Muscle layer of colon (tissue), 2 donors: ENCODE measurements around the gene ZNF804A.
"Not testable (repeated sequence)": the region's sequence is repeated elsewhere in the genome, so short reads cannot be mapped to it uniquely, and the experiment has no call there.

Experiments used
- H3K27ac ChIP-seq: one replicate; pipeline ENCODE4 v1.7.0; 2013; ENCODE audit warnings: low read depth, mild to moderate bottlenecking, low read length, moderate library complexity
- H3K27me3 ChIP-seq, 2 donors: one replicate each; pipeline ENCODE4 v1.7.0; 2013; ENCODE audit warnings: low read length in 2 of 2, mild to moderate bottlenecking in 2 of 2; ENCODE audit not compliant: insufficient read depth in 2 of 2, control insufficient read depth in 1 of 2
- H3K36me3 ChIP-seq: one replicate; pipeline ENCODE4 v1.7.0; 2013; ENCODE audit warnings: mild to moderate bottlenecking, low read length; ENCODE audit not compliant: insufficient read depth
- H3K4me1 ChIP-seq: one replicate; pipeline ENCODE4 v1.7.0; 2013; ENCODE audit warnings: mild to moderate bottlenecking, low read length; ENCODE audit not compliant: insufficient read depth
- H3K4me3 ChIP-seq, 2 donors: one replicate each; pipeline ENCODE4 v1.7.0; 2013; ENCODE audit warnings: low read length in 2 of 2, low read depth in 1 of 2, mild to moderate bottlenecking in 1 of 2, moderate library complexity in 1 of 2
- H3K9ac ChIP-seq: one replicate; pipeline ENCODE4 v1.7.0; 2013; ENCODE audit warnings: low read length
- H3K9me3 ChIP-seq: one replicate; pipeline ENCODE4 v1.7.0; 2013; ENCODE audit warnings: mild to moderate bottlenecking, low read length
- donor health status: abdominal sarcoma.
- donor health status: Adenocarcinoma of cecum.

ZNF804A gene

DNA sequence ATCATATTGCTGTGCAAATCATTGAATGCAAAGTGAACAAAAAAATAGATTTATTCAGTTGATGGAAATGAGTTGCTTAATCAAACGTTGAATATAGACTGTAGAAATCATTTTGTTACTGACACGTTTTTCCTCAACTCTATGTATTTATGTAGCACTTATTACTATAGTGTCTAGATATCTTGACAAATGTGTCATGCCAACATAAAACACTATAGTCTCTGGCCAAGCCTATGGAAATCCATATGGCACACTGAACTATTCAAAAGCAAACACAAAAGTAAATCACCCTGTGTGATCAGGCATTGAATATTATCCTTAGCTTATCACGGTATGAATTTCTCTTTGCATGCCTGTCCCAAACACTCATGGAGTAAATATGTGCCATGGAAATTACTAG is 131.3 kb downstream of the ZNF804A start:
- Histone ChIP-seq H3K36me3 (no peaks in the 10 kb centered on the region), H3K4me1 (no peaks in the 10 kb centered on the region), H3K9ac (no peak overlapping the region), H3K27me3 (no peaks in the 10 kb centered on the region), H3K4me3 (no peak overlapping the region), H3K9me3 (no peaks in the 10 kb centered on the region), H3K27ac (no peak overlapping the region)

DNA sequence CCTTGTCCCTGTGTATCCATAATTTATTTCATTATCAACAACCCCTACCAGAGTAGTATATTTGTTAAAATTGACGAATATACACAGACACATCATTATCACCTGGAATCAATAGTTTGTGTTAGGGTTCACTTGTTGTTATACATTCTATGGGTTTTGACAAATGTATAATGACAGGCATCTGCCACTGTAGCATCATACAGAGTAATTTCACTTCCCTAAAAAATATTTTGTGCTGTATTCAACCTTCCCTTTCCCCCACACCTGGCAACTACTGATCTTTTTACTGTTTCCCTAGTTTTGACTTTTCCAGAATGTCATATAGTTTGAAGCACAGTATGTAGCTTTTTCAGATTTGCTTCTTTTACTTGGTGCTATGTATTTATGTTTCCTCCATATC is 132.0 kb downstream of the ZNF804A start:
- Histone ChIP-seq H3K27me3 (no peaks in the 10 kb centered on the region), H3K9me3 (no peaks in the 10 kb centered on the region), H3K27ac (no peak overlapping the region), H3K4me3 (no peak overlapping the region), H3K9ac (no peak overlapping the region), H3K36me3 (no peaks in the 10 kb centered on the region), H3K4me1 (no peaks in the 10 kb centered on the region)

DNA sequence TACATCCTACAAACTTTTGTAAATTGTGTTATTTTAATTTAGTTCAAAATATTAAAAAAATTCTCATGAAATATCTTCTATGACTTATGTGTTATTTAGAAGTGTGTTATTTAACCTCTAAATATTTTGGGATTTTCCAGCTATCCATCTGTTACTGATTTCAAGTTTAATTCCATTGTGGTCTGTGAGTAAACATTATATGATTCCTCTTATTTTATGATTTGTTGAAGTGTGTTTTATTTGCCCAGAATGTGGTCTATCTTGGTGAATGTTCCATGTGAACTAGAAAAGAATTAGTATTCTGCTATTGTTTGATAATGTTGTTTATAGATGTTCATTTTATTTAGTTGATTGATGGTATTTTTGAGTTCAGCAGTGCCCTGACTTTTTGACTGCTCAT is 136.0 kb downstream of the ZNF804A start:
- Histone ChIP-seq H3K9me3 (no peaks in the 10 kb centered on the region), H3K27me3 (no peaks in the 10 kb centered on the region), H3K4me1 (no peaks in the 10 kb centered on the region), H3K4me3 (no peak overlapping the region), H3K9ac (no peak overlapping the region), H3K27ac (no peak overlapping the region), H3K36me3 (no peaks in the 10 kb centered on the region)

DNA sequence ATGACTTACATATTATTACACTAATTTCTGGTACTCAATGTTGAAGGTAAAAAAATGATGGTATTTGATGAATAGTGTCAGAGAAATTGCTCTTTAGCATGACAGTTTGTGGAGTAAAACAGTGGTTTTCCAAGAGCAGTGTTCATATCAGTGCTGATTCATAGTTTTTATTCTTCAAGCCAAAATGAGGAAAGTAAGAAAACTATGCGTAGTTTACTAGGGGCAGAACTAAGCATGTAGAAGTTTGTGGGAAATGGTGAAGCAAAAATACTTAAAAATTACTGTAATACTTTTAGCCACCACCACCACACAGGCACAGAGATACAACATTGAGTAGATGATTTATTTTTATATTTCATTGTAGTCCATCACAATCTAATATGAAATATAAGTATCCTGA is 137.3 kb downstream of the ZNF804A start:
- Histone ChIP-seq H3K9ac (no peak overlapping the region), H3K9me3 (no peaks in the 10 kb centered on the region), H3K27ac (no peak overlapping the region), H3K27me3 (no peaks in the 10 kb centered on the region), H3K4me1 (no peaks in the 10 kb centered on the region), H3K36me3 (no peaks in the 10 kb centered on the region), H3K4me3 (no peak overlapping the region)

DNA sequence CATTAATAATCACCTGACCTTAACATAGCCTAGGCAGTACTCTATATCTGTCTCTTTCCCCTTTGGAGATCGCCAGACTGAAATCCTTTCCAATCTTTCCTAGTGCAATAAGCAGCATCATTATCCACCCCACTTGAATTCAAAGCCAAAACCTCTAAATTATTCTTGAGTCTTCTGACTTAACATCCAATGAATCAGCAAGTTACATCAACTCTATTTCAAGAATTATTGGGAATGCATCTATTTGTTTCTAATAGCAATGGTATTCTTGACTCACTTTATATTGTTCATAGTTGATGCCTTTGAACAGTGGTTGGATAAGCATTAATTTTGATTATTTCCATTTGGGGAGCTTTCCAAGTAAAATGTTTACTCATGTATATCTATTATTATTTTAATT is 144.8 kb downstream of the ZNF804A start:
- Histone ChIP-seq H3K27me3 (no peaks in the 10 kb centered on the region), H3K27ac (no peak overlapping the region), H3K9me3 (no peaks in the 10 kb centered on the region), H3K36me3 (no peaks in the 10 kb centered on the region), H3K4me3 (no peak overlapping the region), H3K9ac (no peak overlapping the region), H3K4me1 (no peaks in the 10 kb centered on the region)

DNA sequence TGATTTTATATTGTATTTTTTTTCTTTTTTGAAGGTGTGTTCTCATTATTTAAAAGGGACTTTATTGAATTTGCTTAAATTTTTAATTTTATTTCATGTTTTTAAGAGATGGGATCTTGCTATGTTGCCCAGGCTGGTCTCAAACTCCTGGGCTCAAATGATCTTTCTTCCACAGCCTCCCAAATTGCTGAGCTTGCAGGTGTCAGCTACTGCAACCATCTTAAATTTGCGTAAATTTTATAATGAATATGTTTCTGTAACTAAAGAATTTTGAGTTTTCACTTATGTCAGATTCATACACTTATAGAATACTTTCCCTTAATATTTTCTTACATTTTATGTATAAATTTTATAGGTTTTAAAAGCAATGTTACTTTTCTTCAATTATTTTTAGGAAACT is 157.8 kb downstream of the ZNF804A start:
- Histone ChIP-seq H3K4me1 (no peaks in the 10 kb centered on the region), H3K9me3 (no peaks in the 10 kb centered on the region), H3K36me3 (no peaks in the 10 kb centered on the region)

DNA sequence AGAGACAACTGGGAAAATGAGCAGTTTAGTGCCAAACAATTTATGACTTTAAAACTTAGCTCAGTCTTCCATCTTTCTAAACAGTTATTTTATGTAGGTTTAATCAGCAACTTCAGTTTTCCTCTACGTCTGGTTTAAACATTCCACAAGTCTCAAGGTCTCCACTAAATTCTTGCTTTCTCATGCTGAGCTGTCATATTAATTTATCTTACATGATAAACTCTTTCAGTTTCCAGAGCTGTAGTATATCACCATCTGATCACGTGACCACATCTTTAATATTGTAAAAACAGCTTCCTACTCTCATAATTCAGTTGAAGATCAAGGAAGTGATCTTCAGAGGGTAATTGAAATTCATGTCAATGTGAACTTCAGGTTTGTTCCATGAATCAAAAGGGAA is 158.6 kb downstream of the ZNF804A start:
- Histone ChIP-seq H3K27ac (no peak overlapping the region), H3K36me3 (no peaks in the 10 kb centered on the region), H3K9me3 (no peaks in the 10 kb centered on the region), H3K4me3 (no peak overlapping the region), H3K27me3 (no peaks in the 10 kb centered on the region), H3K9ac (no peak overlapping the region), H3K4me1 (no peaks in the 10 kb centered on the region)

More for the DNA sequence above, 157.8 kb downstream of the ZNF804A start:
- Histone ChIP-seq H3K4me3 (no peak overlapping the region), H3K27ac (no peak overlapping the region), H3K27me3 (no peaks in the 10 kb centered on the region), H3K9ac (no peak overlapping the region)

DNA sequence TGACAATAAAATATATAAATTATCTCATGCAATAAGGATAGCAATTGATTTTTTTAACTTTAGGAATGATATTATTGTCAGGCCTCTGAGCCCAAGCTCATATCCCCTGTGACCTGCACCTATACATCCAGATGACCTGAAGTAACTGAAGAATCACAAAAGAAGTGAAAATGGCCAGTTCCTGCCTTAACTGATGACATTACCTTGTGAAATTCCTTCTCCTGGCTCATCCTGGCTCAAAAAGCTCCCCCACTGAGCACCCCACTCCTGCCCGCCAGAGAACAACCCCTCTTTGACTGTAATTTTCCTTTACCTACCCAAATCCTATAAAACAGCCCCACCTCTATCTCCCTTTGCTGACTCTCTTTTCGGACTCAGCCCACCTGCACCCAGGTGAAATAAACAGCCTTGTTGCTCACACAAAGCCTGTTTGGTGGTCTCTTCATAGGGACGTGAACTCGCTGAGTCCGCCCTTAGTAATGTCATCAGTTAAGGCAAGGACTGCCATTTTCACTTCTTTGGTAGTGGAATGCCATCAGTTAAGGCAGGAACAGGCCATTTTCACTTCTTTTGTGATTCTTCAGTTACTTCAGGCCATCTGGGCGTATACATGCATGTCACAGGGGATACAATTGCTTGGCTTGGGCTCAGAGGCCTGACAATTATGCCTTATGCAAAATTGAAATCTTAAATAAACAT is 161.4 kb downstream of the ZNF804A start:
- H3K4me1 ChIP-seq, H3K27me3 ChIP-seq, H3K9ac ChIP-seq, H3K4me3 ChIP-seq, H3K27ac ChIP-seq, H3K36me3 ChIP-seq, H3K9me3 ChIP-seq: not testable (repeated sequence)

DNA sequence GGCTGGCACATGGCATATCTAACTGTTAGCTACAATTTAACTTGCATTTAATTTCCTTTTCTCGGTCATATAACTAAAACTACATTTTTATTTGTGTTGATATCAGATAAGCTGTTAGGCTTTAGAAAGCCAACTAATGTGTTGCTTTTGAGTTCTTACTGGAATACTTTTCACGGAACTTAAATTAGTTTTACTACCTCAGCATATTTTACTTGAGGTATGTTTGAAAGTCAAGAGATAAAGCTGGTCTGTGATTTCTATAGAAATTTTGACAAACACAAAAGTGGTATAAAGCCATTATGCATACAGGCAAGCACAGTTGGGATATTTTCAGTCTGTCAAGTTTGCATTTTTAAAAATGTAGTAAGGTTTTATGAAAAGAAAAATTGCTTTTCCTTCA is 162.6 kb downstream of the ZNF804A start:
- no peaks in the 10 kb centered on the region for H3K9me3 ChIP-seq
- H3K4me1 ChIP-seq = no peaks in the 10 kb centered on the region
- no peak overlapping the region for H3K27ac ChIP-seq
- no peak overlapping the region for H3K4me3 ChIP-seq
- H3K27me3 ChIP-seq = no peaks in the 10 kb centered on the region
- no peaks in the 10 kb centered on the region for H3K36me3 ChIP-seq
- H3K9ac ChIP-seq = no peak overlapping the region

DNA sequence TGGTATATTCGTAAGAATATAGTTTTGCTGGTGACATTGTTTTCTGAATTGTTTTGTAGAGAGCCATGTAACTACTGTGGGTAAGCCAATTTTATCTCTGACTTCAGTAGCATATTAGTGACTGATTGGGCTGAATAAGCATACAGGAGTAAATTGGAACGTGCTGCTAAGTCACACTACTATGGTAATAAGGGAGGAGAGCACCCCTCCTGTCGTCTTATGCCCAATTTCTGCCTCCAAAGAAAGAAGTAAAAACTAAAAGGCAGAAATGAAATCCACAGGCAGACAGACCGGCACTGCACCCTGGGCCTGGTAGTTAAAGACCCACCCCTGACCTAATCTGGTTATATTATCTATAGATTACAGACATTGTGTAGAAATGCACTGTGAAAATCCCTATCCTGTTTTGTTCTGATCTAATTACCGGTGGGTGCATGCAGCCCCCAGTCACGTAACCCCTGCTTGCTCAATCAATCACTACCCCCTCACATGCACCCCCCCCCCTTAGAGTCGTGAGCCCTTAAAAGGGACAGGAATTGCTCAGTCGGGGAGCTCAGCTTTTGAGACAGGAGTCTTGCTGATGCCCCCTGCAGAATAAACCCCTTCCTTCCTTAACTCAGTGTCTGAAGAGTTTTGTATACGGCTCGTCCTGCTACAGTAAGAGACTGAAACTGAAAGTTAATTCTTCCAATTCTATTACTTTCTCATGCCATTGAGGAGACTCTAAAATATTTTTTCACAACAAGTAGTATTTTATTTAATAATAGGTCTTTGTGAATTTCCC is 167.0 kb downstream of the ZNF804A start:
- no peak overlapping the region for H3K9ac ChIP-seq
- H3K27ac ChIP-seq = no peak overlapping the region
- no peak overlapping the region for H3K4me3 ChIP-seq
- H3K27me3 ChIP-seq = no peaks in the 10 kb centered on the region
- no peaks in the 10 kb centered on the region for H3K4me1 ChIP-seq
- H3K9me3 ChIP-seq = no peaks in the 10 kb centered on the region
- H3K36me3 ChIP-seq = no peaks in the 10 kb centered on the region

DNA sequence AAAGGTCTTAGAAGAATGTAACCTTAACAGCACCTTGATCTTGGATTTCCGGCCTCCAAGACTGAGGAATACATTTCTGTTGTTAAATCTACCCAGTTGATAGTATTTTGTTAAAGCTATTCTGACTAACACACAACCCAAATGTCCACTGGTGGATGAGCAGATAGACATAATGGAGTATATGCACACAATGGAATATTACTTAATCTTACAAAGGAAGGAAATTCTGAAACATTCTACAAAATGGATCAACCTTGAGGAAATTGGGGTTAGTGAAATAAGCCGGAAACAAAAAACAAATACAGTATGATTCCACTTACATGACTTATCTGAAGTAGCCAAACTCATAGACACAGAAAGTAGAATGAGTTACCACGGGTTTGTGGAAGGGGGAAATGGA is 168.7 kb downstream of the ZNF804A start:
- no peaks in the 10 kb centered on the region for H3K4me1 ChIP-seq
- H3K9ac ChIP-seq = no peak overlapping the region
- H3K9me3 ChIP-seq = no peaks in the 10 kb centered on the region
- H3K27me3 ChIP-seq = no peaks in the 10 kb centered on the region
- H3K27ac ChIP-seq = no peak overlapping the region
- H3K36me3 ChIP-seq = no peaks in the 10 kb centered on the region
- no peak overlapping the region for H3K4me3 ChIP-seq

DNA sequence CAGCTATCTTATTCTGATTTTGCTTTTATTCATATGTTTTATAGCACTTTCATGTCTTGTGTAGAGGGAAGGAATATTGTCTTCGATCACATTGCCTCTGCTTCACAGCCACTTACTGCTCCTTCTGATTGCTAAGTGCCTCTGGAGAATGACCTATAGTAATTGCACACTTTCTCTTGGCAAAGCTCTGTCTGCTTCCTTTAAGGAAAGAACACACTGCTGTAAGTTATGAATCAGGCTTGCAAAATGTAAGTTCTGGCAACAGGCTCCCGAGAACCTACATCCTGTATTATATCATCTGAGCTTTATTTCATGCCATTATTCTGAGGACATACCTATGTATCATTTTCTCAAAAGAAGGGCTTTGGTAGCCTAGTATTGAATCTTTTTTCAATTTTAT is 170.7 kb downstream of the ZNF804A start:
- Histone ChIP-seq H3K9me3 (no peaks in the 10 kb centered on the region), H3K27me3 (no peaks in the 10 kb centered on the region), H3K27ac (no peak overlapping the region), H3K4me1 (no peaks in the 10 kb centered on the region), H3K9ac (no peak overlapping the region), H3K4me3 (no peak overlapping the region), H3K36me3 (no peaks in the 10 kb centered on the region)
